ENCODE data around the gene SMNDC1.
"Not testable (repeated sequence)": the region's sequence is repeated elsewhere in the genome, so short reads cannot be mapped to it uniquely, and the experiment has no call there.

The SMNDC1 gene

DNA sequence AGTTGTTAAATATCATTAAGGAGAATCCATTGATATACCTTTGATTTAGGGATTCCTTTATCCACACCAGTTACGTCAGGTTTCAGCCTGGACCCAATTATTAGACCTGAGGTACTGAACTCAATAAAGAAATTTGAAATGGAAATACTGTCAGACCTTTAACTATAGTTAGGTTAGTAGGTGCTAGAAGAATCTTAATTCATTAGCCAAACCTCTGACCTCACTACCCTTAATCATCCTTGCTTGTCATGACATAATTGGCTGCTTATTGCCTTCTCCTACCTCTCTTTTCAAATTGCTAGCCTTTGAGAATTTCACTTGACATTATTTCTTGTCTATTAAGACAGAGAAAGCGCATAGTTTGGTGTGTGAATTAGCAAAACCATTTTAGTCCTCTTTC lies 27.1 kb downstream of the SMNDC1 start:
- no peak for DNase-seq (ENCODE audit: low spot score)
- in situ Hi-C loops (cut with MboI; ENCODE audit: low sequenced_read_pairs, unreplicated experiment), result no loop called here
- no peak for TF ChIP-seq CTCF (IDR thresholded peaks at IDR 0.05; ENCODE audit: borderline replicate concordance, control extremely low read depth, extremely low read depth, insufficient read depth, missing control alignments)

DNA sequence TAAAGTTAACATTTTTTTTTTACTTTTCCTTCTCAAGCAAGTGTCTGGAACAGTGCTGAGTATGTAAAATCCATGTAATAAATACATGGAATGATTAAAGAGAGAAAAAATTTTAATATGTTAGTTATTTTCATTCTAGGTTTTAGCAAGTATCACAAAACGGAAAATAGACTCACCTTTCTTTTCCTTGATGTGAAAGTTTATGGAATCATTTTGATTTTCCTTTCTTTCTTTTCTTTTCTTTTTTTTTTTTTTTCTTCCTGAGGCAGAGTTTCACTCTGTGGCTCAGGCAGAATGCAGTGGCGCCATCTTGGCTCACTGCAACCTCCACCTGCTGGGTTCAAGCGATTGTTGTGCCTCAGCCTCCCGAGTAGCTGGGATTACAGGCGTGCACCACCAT lies 28.1 kb downstream of the SMNDC1 start:
- TF ChIP-seq CTCF (IDR thresholded peaks at IDR 0.05; ENCODE audit: borderline replicate concordance, control extremely low read depth, extremely low read depth, insufficient read depth, missing control alignments), result no peak
- in situ Hi-C loops (cut with MboI; ENCODE audit: low sequenced_read_pairs, unreplicated experiment), result no loop called here
- no peak for DNase-seq (ENCODE audit: low spot score)

DNA sequence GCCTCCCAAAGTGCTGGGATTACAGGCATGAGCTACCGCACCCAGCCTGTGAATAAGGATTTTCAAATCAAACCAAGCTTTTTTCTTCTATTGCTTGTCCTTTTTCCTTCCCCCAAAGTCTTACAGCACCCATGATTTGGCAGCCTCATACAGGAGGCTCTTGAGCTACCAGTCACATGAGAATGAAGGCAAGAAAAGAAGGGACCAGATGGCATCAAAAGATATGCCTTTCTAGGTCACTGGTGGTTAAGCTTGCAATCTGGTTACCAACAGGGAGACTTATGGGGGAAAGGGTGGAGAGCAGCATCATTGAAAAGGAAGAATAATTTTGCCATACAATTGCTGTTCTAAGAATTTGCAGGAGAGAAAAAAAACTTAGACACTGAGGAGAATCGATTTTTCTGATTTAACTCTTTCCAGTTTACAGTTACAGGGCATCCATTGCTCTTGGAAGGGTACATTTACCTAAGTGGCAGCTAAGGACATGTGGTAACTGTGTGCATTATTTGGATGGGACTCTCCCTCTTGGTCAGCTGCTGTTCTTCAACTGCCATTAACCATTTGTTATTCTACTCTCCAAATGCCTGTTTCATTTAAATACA lies 29.5 kb downstream of the SMNDC1 start:
- no peak for TF ChIP-seq CTCF (IDR thresholded peaks at IDR 0.05; ENCODE audit: borderline replicate concordance, control extremely low read depth, extremely low read depth, insufficient read depth, missing control alignments)
- in situ Hi-C loops (cut with MboI; ENCODE audit: low sequenced_read_pairs, unreplicated experiment), result no loop called here
- DNase-seq (ENCODE audit: low spot score), result no peak

DNA sequence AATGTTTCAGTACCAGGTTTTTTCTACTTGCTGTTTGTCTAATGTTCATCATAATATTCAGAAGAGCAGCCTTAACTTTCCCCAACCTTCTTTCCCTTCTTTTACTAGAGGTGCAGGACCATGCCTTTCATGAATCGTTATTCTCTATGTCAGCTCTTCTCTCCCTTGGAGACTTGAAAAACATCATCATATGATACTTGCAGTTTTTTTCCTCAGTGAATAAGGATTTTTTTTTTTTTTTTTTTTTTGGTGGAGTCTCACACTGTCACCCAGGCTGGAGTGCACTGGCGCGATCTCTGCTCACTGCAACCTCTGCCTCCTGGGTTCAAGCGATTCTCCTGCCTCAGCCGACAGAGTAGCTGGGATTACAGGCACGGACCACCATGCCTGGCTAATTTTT lies 30.1 kb downstream of the SMNDC1 start:
- TF ChIP-seq CTCF (IDR thresholded peaks at IDR 0.05; ENCODE audit: borderline replicate concordance, control extremely low read depth, extremely low read depth, insufficient read depth, missing control alignments), result no peak
- DNase-seq (ENCODE audit: low spot score), result no peak
- in situ Hi-C loops (cut with MboI; ENCODE audit: low sequenced_read_pairs, unreplicated experiment), result no loop called here

DNA sequence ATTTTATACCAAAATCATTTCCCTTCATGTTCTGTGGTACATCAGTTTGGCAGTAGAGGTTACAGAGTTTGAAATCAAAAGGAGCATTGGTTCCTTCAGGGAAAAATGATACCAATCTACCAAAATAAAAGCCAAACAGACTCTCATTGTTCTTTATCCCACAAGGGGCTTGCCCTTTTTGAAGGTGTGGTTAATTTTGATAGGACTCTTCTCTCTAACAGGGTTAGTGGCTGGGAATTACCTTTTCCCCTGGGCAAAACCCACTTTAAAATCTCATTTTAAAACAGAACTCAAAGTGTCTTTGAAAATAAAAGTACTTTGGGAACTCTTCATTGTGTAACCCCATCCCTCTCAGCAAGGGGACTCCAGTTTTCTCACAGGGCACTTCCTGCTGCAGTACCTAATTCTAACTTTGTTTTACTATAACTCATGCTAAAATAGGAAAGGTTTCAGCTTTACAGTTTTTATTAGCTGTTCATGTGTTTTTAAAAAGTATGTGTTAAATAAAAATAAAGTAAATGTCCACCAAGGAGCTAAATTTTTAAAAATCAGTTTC lies 30.6 kb downstream of the SMNDC1 start:
- DNase-seq (ENCODE audit: low spot score), result no peak
- in situ Hi-C loops (cut with MboI; ENCODE audit: low sequenced_read_pairs, unreplicated experiment), result no loop called here
- TF ChIP-seq CTCF (IDR thresholded peaks at IDR 0.05; ENCODE audit: borderline replicate concordance, control extremely low read depth, extremely low read depth, insufficient read depth, missing control alignments), result no peak

DNA sequence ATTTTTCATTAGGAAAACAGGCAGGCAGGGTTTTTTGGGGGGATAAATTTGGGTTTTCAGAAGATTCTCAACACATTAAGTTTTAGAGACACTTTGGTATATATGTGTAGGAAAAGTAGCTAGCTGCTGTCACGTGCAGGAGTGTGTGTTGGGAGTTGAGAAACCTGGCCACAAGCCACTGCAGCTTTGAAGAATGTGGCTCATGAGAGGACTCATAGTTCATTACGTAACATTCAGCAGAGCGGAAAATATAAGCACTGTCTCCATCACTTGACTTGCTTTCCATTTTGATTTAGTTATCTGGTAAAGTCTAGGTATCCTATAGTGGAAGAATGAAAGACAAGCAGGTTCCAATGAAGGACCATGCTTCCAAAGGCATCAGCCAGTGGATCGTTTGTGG lies 31.2 kb downstream of the SMNDC1 start:
- in situ Hi-C loops (cut with MboI; ENCODE audit: low sequenced_read_pairs, unreplicated experiment), result no loop called here
- peak; percentile 13 for DNase-seq (ENCODE audit: low spot score)
- no peak for TF ChIP-seq CTCF (IDR thresholded peaks at IDR 0.05; ENCODE audit: borderline replicate concordance, control extremely low read depth, extremely low read depth, insufficient read depth, missing control alignments)

DNA sequence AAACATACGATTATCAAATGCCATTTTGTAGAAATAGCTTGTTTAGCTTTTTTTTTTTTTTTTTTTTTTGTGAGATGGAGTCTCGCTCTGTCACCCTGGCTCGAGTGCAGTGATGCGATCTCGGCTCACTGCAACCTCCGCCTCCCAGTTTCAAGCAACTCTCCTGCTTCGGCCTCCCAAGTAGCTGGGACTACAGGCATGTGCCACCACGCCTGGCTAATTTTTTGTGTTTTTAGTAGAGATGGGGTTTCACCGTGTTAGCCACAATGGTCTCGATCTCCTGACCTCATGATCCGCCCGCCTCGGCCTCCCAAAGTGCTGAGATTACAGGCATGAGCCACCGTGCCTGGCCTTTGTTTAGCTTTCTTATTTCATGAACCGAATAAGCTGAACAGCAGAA lies 31.7 kb downstream of the SMNDC1 start:
- DNase-seq (ENCODE audit: low spot score); in situ Hi-C loops (cut with MboI; ENCODE audit: low sequenced_read_pairs, unreplicated experiment): not testable (repeated sequence)

All from GM13976 (cell line).